Measurements from ENCODE around the gene ICE2. TPM values are rescaled to one million over a fixed set of nuclear protein-coding genes. Genes with fewer than 3 reads are reported as not detected.
A peak's percentile ranks its signal among the peaks of the same experiment; 100 is the strongest.

Gene ICE2
- total and polyA plus RNA-seq, 12 donors: 6.3 to 33.4 (median 26.7) TPM

DNA sequence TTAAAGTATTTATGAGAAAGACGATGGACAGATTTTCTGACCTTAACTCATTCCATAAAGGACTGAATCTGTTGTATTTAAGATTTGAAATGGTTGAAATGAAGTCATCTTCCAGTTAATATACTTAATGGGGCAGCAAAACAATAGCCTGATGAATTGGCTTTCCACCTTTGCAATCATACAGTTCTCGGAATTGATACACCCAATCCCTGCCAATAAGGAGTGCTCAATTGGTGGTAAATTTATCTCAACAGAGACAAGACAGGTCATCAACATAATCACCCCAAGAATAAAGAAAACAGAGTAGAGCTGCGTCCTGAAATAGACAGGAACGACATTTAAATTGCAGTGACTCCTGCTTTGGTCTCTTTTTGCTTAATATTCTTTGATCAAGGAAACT, 92.3 kb downstream of the ICE2 start:
- Histone ChIP-seq H3K4me1 (peaks cover 9 to 93% (median 62%) of the 10 kb centered on the region in 9 donors), H3K9me3 (no peaks in the 10 kb centered on the region), H3K36me3 (peaks cover 0 to 58% (median 5%) of the 10 kb centered on the region in 9 donors), H3K27me3 (no peaks in the 10 kb centered on the region), H3K4me3 (no peak overlapping the region), H3K27ac (peak overlapping the region in 1 of 10 donors; percentile 18)
- ATAC-seq: no peak
- TF ChIP-seq, protein P1, sequence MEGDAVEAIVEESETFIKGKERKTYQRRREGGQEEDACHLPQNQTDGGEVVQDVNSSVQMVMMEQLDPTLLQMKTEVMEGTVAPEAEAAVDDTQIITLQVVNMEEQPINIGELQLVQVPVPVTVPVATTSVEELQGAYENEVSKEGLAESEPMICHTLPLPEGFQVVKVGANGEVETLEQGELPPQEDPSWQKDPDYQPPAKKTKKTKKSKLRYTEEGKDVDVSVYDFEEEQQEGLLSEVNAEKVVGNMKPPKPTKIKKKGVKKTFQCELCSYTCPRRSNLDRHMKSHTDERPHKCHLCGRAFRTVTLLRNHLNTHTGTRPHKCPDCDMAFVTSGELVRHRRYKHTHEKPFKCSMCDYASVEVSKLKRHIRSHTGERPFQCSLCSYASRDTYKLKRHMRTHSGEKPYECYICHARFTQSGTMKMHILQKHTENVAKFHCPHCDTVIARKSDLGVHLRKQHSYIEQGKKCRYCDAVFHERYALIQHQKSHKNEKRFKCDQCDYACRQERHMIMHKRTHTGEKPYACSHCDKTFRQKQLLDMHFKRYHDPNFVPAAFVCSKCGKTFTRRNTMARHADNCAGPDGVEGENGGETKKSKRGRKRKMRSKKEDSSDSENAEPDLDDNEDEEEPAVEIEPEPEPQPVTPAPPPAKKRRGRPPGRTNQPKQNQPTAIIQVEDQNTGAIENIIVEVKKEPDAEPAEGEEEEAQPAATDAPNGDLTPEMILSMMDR (IDR thresholded peaks at IDR 0.05): no peak
- intact Hi-C loops (cut with DNase I): no loop called here
- WGBS, 2 donors: 78 to 82% methylated on average over 4 of the region's 4 CpGs
- no peak for DNase-seq

DNA sequence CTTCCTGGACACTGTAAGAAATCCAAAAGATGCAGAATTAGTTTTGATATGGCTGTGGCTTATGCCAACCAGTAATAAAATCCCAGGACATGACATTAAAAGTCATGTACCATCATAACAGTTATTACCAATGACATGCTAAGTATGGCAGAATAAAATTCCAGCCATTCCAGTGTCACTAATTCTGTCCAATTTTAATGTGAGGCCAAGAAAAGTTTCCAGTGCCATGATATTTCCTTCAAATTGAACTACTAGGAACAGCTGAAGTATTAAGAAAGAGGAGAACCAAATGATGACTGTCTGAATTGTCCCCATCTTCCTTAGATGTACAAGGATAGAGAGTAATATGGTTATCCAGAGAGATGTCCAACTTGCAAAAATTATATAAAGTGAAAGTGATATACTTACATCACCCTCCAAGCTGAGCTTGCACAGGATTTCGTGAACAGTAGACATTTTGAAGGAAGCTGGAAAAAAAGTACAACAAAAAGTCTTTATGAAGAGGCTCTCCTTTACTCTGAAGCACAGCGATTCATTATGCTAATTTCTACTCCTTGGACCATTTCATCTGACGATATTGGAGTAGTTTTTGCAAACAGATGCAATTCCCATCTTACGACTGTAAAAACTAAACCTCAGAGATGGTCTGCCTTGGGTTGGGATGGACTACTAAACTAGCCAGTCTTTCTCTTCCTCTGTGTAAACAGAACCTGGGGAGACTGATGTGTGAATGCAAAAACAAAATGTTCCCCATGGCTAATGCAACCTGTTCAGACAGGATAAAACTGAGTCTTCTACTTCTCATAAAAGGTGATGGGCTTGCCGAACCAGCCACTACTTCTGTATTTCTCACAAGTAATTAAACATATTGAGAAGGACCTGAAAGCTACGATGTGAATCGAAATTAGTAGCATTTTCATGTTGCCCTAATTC, 93.1 kb downstream of the ICE2 start:
- intact Hi-C loops (cut with DNase I): no loop called here
- peaks cover 0 to 65% (median 9%) of the 10 kb centered on the region in 9 donors for H3K36me3 ChIP-seq
- H3K27ac ChIP-seq: peak overlapping the region in 1 of 10 donors; percentile 18
- DNase-seq (no peak), ATAC-seq (no peak)
- peaks cover 5 to 92% (median 55%) of the 10 kb centered on the region in 9 donors for H3K4me1 ChIP-seq
- no peaks in the 10 kb centered on the region for H3K9me3 ChIP-seq
- no peak overlapping the region for H3K4me3 ChIP-seq
- TF ChIP-seq, protein P1 (IDR thresholded peaks at IDR 0.05): no peak
- 84 to 85% methylated on average over 7 of the region's 7 CpGs for WGBS, 2 donors
- H3K27me3 ChIP-seq: no peaks in the 10 kb centered on the region

DNA sequence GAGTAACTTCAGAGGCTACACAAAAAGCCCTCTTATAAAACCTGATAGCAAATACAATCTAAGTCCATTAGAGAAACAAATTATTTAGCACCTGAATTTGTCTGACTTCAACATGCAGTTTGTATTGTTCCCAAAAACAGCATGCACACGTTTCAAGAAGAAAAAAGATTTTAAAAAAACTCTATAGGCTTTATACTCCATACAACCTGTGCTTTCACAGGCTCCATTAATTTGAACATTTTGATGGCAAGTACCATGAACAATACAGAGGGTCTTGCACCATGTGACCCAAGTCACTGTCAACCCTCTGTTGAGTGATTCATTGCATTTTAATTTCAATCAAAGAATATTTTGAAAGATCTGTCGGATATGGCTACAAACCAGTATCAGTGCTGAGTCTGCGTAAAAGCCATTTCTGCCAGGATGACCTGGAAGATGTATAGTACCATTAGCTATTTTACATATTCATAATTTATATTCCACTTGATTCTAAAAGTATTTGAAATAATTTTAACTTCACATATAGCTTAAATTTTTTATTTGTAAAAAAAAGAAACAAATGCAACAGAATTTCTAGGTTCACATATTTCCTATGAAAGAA, 94.3 kb downstream of the ICE2 start:
- Histone ChIP-seq H3K4me3 (no peak overlapping the region), H3K9me3 (no peaks in the 10 kb centered on the region), H3K27me3 (no peaks in the 10 kb centered on the region), H3K27ac (peak overlapping the region in 2 of 10 donors; percentile 2 to 6), H3K36me3 (peaks cover 0 to 69% (median 11%) of the 10 kb centered on the region in 9 donors), H3K4me1 (peaks cover 0 to 88% (median 50%) of the 10 kb centered on the region in 9 donors)
- intact Hi-C loops (cut with DNase I): no loop called here
- no peak for DNase-seq
- TF ChIP-seq, protein P1 (IDR thresholded peaks at IDR 0.05): no peak
- no peak for ATAC-seq
- WGBS, 2 donors: 76 to 77% methylated on average over 3 of the region's 3 CpGs

DNA sequence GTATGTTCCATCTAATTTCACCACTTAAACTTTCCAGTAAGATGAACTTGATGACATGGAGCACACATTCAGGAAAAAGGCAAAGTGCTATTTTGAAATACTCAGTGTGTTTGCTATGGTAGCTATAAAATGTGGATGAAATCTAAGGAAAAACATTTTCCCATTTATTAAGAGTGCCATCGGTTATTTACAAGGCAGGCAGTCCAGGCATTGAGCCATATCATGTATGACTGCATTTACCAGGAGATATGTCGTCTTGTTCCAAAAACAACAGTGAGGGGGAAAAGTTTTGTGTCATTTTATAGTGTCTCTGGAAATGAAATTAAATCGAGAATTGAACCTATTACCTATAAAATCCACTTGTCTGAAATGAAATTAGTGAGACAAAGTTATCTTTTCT, 94.9 kb downstream of the ICE2 start:
- H3K36me3 ChIP-seq: peaks cover 0 to 71% (median 11%) of the 10 kb centered on the region in 9 donors
- H3K27ac ChIP-seq: peak overlapping the region in 1 of 10 donors; percentile 2
- peaks cover 0 to 88% (median 49%) of the 10 kb centered on the region in 9 donors for H3K4me1 ChIP-seq
- no peaks in the 10 kb centered on the region for H3K9me3 ChIP-seq
- WGBS, 2 donors: 17 to 27% methylated on average over 3 of the region's 3 CpGs
- DNase-seq (no peak), ATAC-seq (no peak)
- H3K4me3 ChIP-seq: no peak overlapping the region
- no peaks in the 10 kb centered on the region for H3K27me3 ChIP-seq
- TF ChIP-seq, protein P1 (IDR thresholded peaks at IDR 0.05): no peak
- intact Hi-C loops (cut with DNase I): no loop called here

All from heart right ventricle (tissue), 16 donors.